Activated T-cell treated with anti-CD3 and anti-CD28 coated beads for 24 hours (primary cell): ENCODE results near the gene PP2D1.
"Not testable (repeated sequence)": the region's sequence is repeated elsewhere in the genome, so short reads cannot be mapped to it uniquely, and the experiment has no call there.

Experiments
- DNase-seq: peaks from one replicate; pipeline ENCODE4 v3.0.0-alpha.2; 2020; ENCODE audit warnings: low read depth

PP2D1 gene

GRCh38 chr3:20012164-20012563, at the start of gene PP2D1:
Gene PP2D1, minus strand, starts transcription at chr3:20012264. Its CDS starts 192 bp downstream, at chr3:20012072.
- DNase-seq, result no peak

DNA sequence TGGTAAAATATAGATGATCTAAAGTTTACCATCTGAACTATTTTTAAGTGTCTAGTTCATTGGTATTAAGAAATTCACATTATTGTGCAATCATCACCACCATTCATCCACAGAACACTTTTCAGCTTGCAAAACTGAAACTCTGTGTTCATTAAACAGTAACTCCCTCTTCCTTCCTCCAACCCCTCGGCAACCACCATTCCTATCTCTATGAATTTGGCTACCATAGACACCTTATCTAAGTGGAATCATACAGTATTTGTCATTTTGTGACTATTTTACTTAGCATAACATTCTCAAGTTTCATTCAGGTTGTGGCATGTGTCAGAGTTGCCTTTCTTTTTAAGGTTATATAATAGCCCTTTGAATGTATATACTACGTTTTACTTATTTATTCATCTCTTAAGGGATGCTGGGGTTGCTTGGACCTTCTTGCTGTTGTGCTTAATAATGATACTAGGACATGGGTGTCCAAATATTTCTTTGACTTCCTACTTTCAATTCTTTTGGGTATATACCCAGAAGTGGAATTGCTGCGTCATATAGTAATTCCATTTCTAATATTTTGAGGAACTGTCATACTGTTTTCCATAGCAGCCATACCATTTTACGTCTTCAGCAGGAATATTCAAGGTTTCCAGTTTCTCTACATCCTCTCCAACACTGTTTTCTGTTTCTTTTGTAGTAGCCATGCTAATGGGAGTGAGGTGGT, 49.1 kb upstream of the PP2D1 start:
- DNase-seq, result no peak

DNA sequence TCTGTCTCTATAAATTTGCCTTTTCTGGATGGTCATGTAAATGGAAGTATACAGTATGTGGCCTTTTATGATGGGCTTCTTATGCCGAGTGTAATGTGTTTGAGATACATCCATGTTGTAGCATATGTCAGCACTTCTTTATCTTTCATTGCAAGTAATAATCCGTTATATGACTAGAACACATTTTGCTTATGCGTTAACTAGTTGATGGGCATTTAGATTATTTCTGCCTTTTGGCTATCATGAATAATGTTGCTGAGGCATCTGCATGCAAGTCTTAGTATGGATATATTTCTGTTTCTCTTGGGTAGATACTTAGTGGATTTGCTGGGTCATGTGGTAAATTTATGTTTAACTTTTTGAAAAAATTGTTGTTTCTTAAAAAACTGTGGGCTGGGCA, 47.9 kb upstream of the PP2D1 start:
- no peak for DNase-seq

DNA sequence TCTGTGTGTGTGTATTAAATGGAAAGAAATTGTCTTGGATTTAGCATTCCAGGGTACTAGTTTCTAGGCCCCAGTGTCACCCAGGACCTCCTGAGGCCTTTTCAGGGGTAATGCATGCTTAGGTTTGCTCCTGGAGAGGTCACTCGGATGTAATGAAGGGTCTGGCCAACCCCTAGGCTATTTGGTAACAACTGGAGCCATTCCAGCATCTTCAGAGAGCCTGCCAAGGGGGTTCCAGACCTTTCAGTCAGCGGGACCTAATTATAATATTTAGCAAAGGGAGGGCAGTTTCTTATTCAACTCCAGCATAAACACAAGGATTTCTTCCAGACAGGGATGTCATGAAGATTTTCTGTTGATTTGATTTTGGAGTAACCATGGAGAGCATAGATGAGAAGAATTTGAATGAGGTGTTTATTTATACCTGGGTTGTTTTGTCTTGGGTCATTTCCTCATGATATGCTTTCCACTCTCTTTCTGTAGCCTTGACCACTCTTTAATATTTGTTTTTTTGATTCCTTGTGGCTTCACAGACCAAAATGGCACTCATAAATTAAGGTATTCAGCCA, 45.6 kb upstream of the PP2D1 start:
- no peak for DNase-seq

- peak; percentile 32 for DNase-seq
Measured at GRCh38 chr3:20056725-20057611, 44.9 kb upstream of the PP2D1 start.

GRCh38 chr3:20055842-20056241, 43.8 kb upstream of the PP2D1 start:
- no peak for DNase-seq

GRCh38 chr3:20055020-20055775, 43.1 kb upstream of the PP2D1 start:
- DNase-seq, result peak; percentile 25

- peak; percentile 68 for DNase-seq
Measured at GRCh38 chr3:20054549-20054987, 42.5 kb upstream of the PP2D1 start.

GRCh38 chr3:20052851-20053250, 40.8 kb upstream of the PP2D1 start:
- DNase-seq, result no peak

GRCh38 chr3:20051123-20051806, 39.2 kb upstream of the PP2D1 start:
- DNase-seq, result no peak

GRCh38 chr3:20047976-20048883, 36.2 kb upstream of the PP2D1 start:
- DNase-seq, result no peak

GRCh38 chr3:20047341-20047779, 35.3 kb upstream of the PP2D1 start:
- no peak for DNase-seq

DNA sequence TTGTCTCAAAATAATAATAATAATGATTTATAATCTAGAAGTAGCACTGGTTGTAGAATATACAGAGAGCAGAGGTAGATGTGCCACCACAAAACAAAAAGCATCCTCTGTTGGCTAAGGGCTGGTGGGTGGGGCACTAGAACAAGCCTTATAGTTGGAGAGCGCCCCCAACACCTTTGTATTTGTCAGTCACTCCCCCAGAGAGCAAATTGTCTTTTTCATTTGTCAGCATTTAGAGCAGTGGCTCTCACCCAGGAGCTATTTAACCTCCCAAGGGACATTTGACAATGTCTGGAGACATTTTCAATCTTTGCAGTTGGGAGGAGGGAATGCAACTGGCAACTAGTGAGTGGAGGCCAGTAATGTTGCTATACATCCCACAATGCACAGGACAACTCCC, 34.5 kb upstream of the PP2D1 start:
- no peak for DNase-seq

DNA sequence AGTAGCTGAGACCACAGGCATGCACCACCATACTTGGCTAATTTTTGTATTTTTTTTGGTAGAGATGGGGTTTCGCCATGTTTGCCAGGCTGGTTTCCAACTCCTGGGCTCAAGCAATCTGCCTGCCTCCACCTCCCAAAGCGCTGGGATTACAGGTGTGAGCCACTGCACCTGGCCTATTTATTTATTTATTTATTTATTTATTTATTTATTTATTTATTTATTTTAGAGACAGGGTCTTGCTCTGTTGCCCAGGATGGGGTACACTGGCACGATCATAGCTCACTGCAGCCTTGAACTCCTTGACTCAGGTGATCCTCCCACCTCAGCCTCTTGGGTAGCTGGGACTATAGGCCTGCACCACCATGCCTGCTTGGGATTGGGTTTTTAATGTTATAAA, 33.1 kb upstream of the PP2D1 start:
- not testable (repeated sequence) for DNase-seq

DNA sequence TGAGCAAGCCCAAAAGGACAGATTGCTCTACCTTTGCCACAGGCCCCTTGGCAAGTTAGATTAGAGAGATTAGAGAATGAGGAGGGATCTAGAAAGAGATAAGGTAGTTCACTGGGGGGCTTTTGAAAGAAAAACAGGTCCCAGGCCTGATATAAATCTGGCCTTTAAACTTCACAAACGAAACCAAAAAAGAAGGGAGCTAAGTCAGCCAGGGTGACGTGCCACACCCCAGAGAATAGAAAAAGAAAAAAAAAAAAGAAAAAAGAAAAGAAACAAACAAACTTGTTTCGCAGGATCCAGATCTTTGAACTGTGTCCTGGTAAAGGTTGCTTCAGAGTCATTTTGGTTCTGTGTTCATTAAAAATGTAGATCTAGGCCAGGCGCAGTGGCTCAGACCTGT, 31.8 kb upstream of the PP2D1 start:
- no peak for DNase-seq

DNA sequence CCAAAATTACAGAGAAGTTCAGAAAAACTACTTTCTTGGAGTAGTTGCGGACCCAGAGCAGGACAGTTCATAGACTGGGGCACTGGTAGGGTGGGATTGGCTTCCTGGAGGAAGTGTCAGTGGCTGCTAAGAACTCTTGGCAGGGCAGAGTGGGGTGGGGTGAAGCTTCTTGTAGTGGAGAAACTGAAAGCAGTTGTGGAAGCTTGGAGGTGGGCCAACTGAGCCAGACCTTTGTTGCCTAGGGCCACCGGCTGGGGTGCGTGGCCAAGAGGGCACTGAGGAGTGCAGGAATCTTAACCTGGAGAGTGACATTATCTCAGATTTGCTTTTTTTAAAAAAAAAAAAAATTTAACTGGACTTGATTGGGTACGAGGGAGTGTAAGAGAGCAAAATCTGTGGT, 31.3 kb upstream of the PP2D1 start:
- peak; percentile 30 for DNase-seq

- no peak for DNase-seq
Measured at GRCh38 chr3:20042331-20042730, 30.3 kb upstream of the PP2D1 start.

- peak; percentile 75 for DNase-seq
Measured at GRCh38 chr3:20041197-20041780, 29.2 kb upstream of the PP2D1 start.

GRCh38 chr3:20040548-20041196, 28.6 kb upstream of the PP2D1 start:
- DNase-seq, result peak; percentile 53
